Left ventricle myocardium inferior (tissue), 1 donor: ENCODE results near the gene RXRA. TPM values are rescaled to one million over a fixed set of nuclear protein-coding genes. Genes with fewer than 3 reads are reported as not detected.

ENCODE experiments used
- DNase-seq: peaks from one replicate; pipeline ENCODE4 v3.0.0-alpha.2; 2020
- H3K27ac ChIP-seq: fragments of 200-600 bp; replicated peaks from 2 replicates; pipeline ENCODE4 v1.8.0; 2021
- H3K27me3 ChIP-seq: fragments of 200-600 bp; 2 replicates; pipeline ENCODE4 v1.8.0; 2021; ENCODE audit warnings: low read depth
- H3K36me3 ChIP-seq: fragments of 200-600 bp; 2 replicates; pipeline ENCODE4 v1.8.0; 2021
- H3K4me1 ChIP-seq: fragments of 200-600 bp; 2 replicates; pipeline ENCODE4 v1.8.0; 2021
- H3K4me3 ChIP-seq: fragments of 200-600 bp; 2 replicates; pipeline ENCODE4 v1.8.0; 2021; ENCODE audit warnings: mild to moderate bottlenecking, moderate library complexity
- H3K9me3 ChIP-seq: fragments of 200-600 bp; replicated peaks from 2 replicates; pipeline ENCODE4 v1.8.0; 2021
- intact Hi-C: fragments of 100-400 bp; cut with micrococcal nuclease; formaldehyde crosslinking; loops from one replicate; pipeline ENCODE4 v1.11.0; 2022
- total RNA-seq: library from RNA; stranded (reverse); fragmentation: NEBNext Ultra II Directional; extraction: Animal tissue kit (Norgen Biotek cat#: 25700); gene quantifications from one replicate; pipeline ENCODE4 v1.2.1, GENCODE V29; 2021
- TF ChIP-seq, protein P1 (sequence below): fragments of 200-600 bp; IDR thresholded peaks from 2 replicates; pipeline ENCODE4 v1.8.0; 2021; ENCODE audit warnings: antibody characterized with exemption, mild to moderate bottlenecking, borderline replicate concordance
- donor health status: DM: no; HTN: yes; CAD: no; lungs with severe emphysema.

RXRA gene
- total RNA-seq, 1 donor from 2014 or later, result 57.1 TPM

DNA sequence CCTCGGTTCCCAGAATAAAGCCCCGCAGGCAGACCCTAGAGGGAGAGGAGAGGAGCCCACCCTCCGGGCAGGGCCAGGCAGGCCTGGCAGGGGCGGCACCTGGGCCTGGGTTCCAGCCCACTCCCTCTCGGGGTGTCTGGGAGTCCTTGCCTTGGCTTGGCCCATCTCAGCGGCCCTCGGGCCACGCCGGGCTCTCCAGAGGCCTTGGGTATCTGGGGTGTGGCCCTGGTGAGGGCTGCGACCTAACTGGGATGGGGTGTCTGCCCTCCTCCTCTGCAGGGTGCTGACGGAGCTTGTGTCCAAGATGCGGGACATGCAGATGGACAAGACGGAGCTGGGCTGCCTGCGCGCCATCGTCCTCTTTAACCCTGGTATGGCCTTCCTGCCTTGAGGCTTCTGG, 105.4 kb downstream of the RXRA start:
- TF ChIP-seq, protein P1, sequence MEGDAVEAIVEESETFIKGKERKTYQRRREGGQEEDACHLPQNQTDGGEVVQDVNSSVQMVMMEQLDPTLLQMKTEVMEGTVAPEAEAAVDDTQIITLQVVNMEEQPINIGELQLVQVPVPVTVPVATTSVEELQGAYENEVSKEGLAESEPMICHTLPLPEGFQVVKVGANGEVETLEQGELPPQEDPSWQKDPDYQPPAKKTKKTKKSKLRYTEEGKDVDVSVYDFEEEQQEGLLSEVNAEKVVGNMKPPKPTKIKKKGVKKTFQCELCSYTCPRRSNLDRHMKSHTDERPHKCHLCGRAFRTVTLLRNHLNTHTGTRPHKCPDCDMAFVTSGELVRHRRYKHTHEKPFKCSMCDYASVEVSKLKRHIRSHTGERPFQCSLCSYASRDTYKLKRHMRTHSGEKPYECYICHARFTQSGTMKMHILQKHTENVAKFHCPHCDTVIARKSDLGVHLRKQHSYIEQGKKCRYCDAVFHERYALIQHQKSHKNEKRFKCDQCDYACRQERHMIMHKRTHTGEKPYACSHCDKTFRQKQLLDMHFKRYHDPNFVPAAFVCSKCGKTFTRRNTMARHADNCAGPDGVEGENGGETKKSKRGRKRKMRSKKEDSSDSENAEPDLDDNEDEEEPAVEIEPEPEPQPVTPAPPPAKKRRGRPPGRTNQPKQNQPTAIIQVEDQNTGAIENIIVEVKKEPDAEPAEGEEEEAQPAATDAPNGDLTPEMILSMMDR, result no peak
- H3K36me3 ChIP-seq, result peaks cover 53% of the 10 kb centered on the region
- peak overlapping the region; percentile 96 for H3K27ac ChIP-seq
- intact Hi-C loops, result no loop called here
- no peaks in the 10 kb centered on the region for H3K9me3 ChIP-seq
- H3K4me3 ChIP-seq, result no peak overlapping the region
- peaks cover 65% of the 10 kb centered on the region for H3K4me1 ChIP-seq
- no peaks in the 10 kb centered on the region for H3K27me3 ChIP-seq
- no peak for DNase-seq

DNA sequence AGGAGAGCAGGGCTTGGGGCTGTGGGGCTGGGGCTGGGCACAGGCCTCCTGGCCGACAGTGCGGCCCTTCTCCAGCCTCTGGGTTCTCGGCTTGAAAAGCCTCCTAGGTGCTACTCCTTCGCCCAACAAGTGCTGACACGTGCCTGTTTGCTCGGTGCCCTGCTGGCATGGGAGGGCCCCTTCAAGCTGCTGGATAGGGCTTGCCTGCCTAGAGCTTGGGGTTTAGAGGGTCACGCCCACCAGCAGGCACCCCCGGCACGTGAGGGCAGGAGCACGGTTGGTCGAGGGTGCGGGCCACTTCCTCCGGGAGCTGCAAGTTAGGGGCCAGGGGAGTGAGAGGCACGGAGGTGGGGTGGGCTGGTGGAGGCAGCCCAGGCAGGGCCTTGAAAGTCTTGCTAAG, 106.2 kb downstream of the RXRA start:
- no peak for DNase-seq
- Histone ChIP-seq H3K4me1 (peaks cover 74% of the 10 kb centered on the region), H3K9me3 (no peaks in the 10 kb centered on the region), H3K27ac (peak overlapping the region; percentile 96), H3K4me3 (no peak overlapping the region), H3K36me3 (peaks cover 61% of the 10 kb centered on the region), H3K27me3 (no peaks in the 10 kb centered on the region)
- intact Hi-C loops, result no loop called here
- TF ChIP-seq, protein P1, result no peak

DNA sequence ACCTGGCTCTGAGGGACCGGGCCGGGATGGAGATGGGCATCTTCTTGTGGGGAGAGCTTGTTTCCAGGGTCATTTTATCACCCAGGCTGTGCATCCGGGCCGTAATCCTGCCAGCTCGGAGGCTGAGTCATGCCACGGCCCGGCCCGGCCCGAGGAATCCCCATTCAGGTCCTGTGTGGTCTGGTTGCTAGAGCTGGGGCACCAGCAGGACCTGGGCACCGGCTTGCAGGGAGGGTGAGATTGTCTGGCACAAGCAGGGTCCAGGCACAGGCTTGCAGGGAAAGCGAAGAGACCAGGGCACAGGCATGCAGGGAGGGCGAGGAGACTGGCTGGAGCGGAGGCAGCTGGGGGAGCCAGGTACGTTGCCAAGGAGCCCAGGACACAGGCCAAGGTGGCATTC, 106.8 kb downstream of the RXRA start:
- Histone ChIP-seq H3K9me3 (no peaks in the 10 kb centered on the region), H3K4me3 (no peak overlapping the region), H3K4me1 (peaks cover 80% of the 10 kb centered on the region), H3K27me3 (no peaks in the 10 kb centered on the region), H3K36me3 (peaks cover 61% of the 10 kb centered on the region), H3K27ac (peak overlapping the region; percentile 96)
- intact Hi-C loops, result no loop called here
- DNase-seq, result no peak
- TF ChIP-seq, protein P1, result no peak

GRCh38 chr9:134433909-134434882, 107.9 kb downstream of the RXRA start:
- Histone ChIP-seq H3K27me3 (no peaks in the 10 kb centered on the region), H3K36me3 (peaks cover 57% of the 10 kb centered on the region), H3K27ac (peak overlapping the region; percentile 96), H3K9me3 (no peaks in the 10 kb centered on the region), H3K4me3 (peak overlapping the region; percentile 45), H3K4me1 (peaks cover 91% of the 10 kb centered on the region)
- DNase-seq, result no peak
- TF ChIP-seq, protein P1, result no peak
- intact Hi-C loops, result no loop called here

DNA sequence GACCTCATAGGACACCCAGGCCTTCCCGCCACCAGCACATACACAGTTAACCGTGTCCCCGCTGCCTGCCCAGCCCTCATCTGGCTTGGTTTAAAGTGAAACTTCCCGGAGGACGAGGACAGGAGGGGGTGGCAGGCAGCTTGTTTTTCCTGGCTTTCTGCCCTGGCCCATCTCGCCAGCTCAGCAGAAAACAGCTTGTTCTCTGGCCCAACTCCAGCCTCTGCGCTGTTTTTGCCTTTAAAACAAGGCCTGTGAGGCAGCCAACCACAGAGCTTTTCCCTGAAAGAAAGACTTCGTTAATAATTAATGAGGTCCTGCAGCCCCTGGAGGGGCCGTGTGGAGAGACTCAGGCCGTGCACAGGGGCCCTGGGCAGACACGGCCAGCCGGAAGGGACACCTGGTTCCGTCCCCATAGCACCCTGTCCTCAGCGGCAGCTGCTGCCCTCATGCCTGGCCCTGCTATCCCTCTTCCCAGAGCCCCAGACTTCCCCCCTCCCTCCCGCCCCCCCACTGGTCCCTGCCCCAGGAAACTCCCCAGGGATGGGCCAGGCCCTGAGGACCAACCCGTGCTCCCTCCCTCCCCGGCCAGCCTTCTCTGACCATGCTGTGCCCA, 108.7 kb downstream of the RXRA start:
- TF ChIP-seq, protein P1, result no peak
- intact Hi-C loops, result no loop called here
- Histone ChIP-seq H3K27me3 (no peaks in the 10 kb centered on the region), H3K4me3 (peak overlapping the region; percentile 45), H3K36me3 (peaks cover 49% of the 10 kb centered on the region), H3K9me3 (no peaks in the 10 kb centered on the region), H3K4me1 (peaks cover 99% of the 10 kb centered on the region), H3K27ac (peak overlapping the region; percentile 96)
- peak; percentile 97 for DNase-seq
